ENCODE data around the gene LONP2.

The LONP2 gene

GRCh38 chr16:48244080-48244862 is at the start of gene LONP2:
TSS of gene LONP2 (plus strand) at chr16:48244300. CDS start at chr16:48244389, 89 bp downstream.
- TF ChIP-seq JUND (IDR thresholded peaks at IDR 0.05; ENCODE audit: low read depth) = no peak
- in situ Hi-C loops (cut with HindIII; ENCODE audit: low pct_unique_long_range_greater_than_20kb, low sequenced_read_pairs) = no loop called here

GRCh38 chr16:48194828-48195556 is 49.1 kb upstream of the LONP2 start:
- in situ Hi-C loops (cut with HindIII; ENCODE audit: low pct_unique_long_range_greater_than_20kb, low sequenced_read_pairs) = no loop called here

More at GRCh38 chr16:48244080-48244862, at the start of gene LONP2:
- peak; percentile 56 to 89 for DNase-seq (ENCODE audit: low read depth in 1 of 2, low spot score in 1 of 2)

GRCh38 chr16:48197294-48197693 is 46.8 kb upstream of the LONP2 start:
- in situ Hi-C loops (cut with HindIII; ENCODE audit: low pct_unique_long_range_greater_than_20kb, low sequenced_read_pairs) = no loop called here
- DNase-seq (ENCODE audit: low read depth in 1 of 2, low spot score in 1 of 2) = no peak
- no peak for TF ChIP-seq JUND (IDR thresholded peaks at IDR 0.05; ENCODE audit: low read depth)

More at GRCh38 chr16:48194828-48195556, 49.1 kb upstream of the LONP2 start:
- TF ChIP-seq JUND (IDR thresholded peaks at IDR 0.05; ENCODE audit: low read depth) = no peak
- DNase-seq (ENCODE audit: low read depth in 1 of 2, low spot score in 1 of 2) = no peak

- TF ChIP-seq JUND (IDR thresholded peaks at IDR 0.05; ENCODE audit: low read depth) = no peak
- DNase-seq (ENCODE audit: low read depth in 1 of 2, low spot score in 1 of 2) = no peak
- in situ Hi-C loops (cut with HindIII; ENCODE audit: low pct_unique_long_range_greater_than_20kb, low sequenced_read_pairs) = no loop called here
Observed at GRCh38 chr16:48201515-48202201, 42.4 kb upstream of the LONP2 start.

GRCh38 chr16:48203974-48204824 is 39.9 kb upstream of the LONP2 start:
- TF ChIP-seq JUND (IDR thresholded peaks at IDR 0.05; ENCODE audit: low read depth) = no peak
- in situ Hi-C loops (cut with HindIII; ENCODE audit: low pct_unique_long_range_greater_than_20kb, low sequenced_read_pairs) = no loop called here
- no peak for DNase-seq (ENCODE audit: low read depth in 1 of 2, low spot score in 1 of 2)

- TF ChIP-seq JUND (IDR thresholded peaks at IDR 0.05; ENCODE audit: low read depth) = no peak
- no peak for DNase-seq (ENCODE audit: low read depth in 1 of 2, low spot score in 1 of 2)
- in situ Hi-C loops (cut with HindIII; ENCODE audit: low pct_unique_long_range_greater_than_20kb, low sequenced_read_pairs) = no loop called here
Observed at GRCh38 chr16:48204825-48205151, 39.3 kb upstream of the LONP2 start.

GRCh38 chr16:48206594-48207242 is 37.4 kb upstream of the LONP2 start:
- in situ Hi-C loops (cut with HindIII; ENCODE audit: low pct_unique_long_range_greater_than_20kb, low sequenced_read_pairs) = no loop called here
- DNase-seq (ENCODE audit: low read depth in 1 of 2, low spot score in 1 of 2) = no peak
- no peak for TF ChIP-seq JUND (IDR thresholded peaks at IDR 0.05; ENCODE audit: low read depth)

- in situ Hi-C loops (cut with HindIII; ENCODE audit: low pct_unique_long_range_greater_than_20kb, low sequenced_read_pairs) = no loop called here
- DNase-seq (ENCODE audit: low read depth in 1 of 2, low spot score in 1 of 2) = peak in 1 of 2 experiments; percentile 46
- no peak for TF ChIP-seq JUND (IDR thresholded peaks at IDR 0.05; ENCODE audit: low read depth)
Observed at GRCh38 chr16:48210747-48211146, 33.4 kb upstream of the LONP2 start.

- no peak for DNase-seq (ENCODE audit: low read depth in 1 of 2, low spot score in 1 of 2)
- TF ChIP-seq JUND (IDR thresholded peaks at IDR 0.05; ENCODE audit: low read depth) = no peak
- in situ Hi-C loops (cut with HindIII; ENCODE audit: low pct_unique_long_range_greater_than_20kb, low sequenced_read_pairs) = no loop called here
Observed at GRCh38 chr16:48212033-48212432, 32.1 kb upstream of the LONP2 start.

- in situ Hi-C loops (cut with HindIII; ENCODE audit: low pct_unique_long_range_greater_than_20kb, low sequenced_read_pairs) = no loop called here
- DNase-seq (ENCODE audit: low read depth in 1 of 2, low spot score in 1 of 2) = no peak
- TF ChIP-seq JUND (IDR thresholded peaks at IDR 0.05; ENCODE audit: low read depth) = no peak
Observed at GRCh38 chr16:48215738-48216137, 28.4 kb upstream of the LONP2 start.

GRCh38 chr16:48217708-48218107 is 26.4 kb upstream of the LONP2 start:
- DNase-seq (ENCODE audit: low read depth in 1 of 2, low spot score in 1 of 2) = no peak
- in situ Hi-C loops (cut with HindIII; ENCODE audit: low pct_unique_long_range_greater_than_20kb, low sequenced_read_pairs) = no loop called here
- TF ChIP-seq JUND (IDR thresholded peaks at IDR 0.05; ENCODE audit: low read depth) = no peak

GRCh38 chr16:48218473-48218872 is 25.6 kb upstream of the LONP2 start:
- TF ChIP-seq JUND (IDR thresholded peaks at IDR 0.05; ENCODE audit: low read depth) = no peak
- no peak for DNase-seq (ENCODE audit: low read depth in 1 of 2, low spot score in 1 of 2)
- in situ Hi-C loops (cut with HindIII; ENCODE audit: low pct_unique_long_range_greater_than_20kb, low sequenced_read_pairs) = no loop called here
